ENCODE data around the gene SAXO2. TPM values are rescaled to one million over a fixed set of nuclear protein-coding genes. Genes with fewer than 3 reads are reported as not detected.

SAXO2 gene
- polyA plus RNA-seq, 3 donors = not detected

DNA sequence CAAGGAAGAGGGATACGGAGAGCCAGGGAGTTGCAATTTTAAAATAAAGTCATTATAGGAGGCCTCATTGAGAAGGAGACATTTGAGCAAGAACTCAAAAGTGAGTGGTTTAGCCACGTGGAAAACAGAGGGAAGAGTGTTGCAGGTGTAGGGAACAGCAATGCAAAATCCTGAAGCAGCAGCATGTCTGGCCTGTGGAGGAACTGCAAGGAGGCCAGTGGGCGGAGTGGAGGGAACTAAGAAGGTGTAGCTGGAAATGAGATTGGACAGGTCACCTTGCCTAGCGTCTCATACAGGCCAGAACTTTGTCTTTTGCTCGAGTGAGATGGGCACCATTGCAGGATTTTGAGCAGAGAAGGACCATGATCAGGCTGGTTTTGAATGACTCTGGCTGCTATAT, 34.9 kb downstream of the SAXO2 start:
- 91% methylated on average over 5 of the region's 5 CpGs for WGBS (ENCODE audit: insufficient coverage)
- Histone ChIP-seq H3K4me2 (replicated peaks; ENCODE audit: extremely low read depth, low read length, poor library complexity, severe bottlenecking) (no peak overlapping the region), H3K9ac (ENCODE audit: insufficient read depth, low read length, poor library complexity, severe bottlenecking) (no peak overlapping the region), H3K4me1 (ENCODE audit: control insufficient read depth in 1 of 2, insufficient read depth in 2 of 2, low read length in 2 of 2) (peaks cover 0 to 8% of the 10 kb centered on the region in 2 donors), H3K27ac (ENCODE audit: low read depth in 1 of 2, low read length in 2 of 2) (no peak overlapping the region), H3K36me3 (replicated peaks in 1 of 2; ENCODE audit: control insufficient read depth in 1 of 2, insufficient read depth in 2 of 2, low read length in 2 of 2) (no peaks in the 10 kb centered on the region), H3K27me3 (ENCODE audit: control insufficient read depth in 2 of 2, insufficient read depth in 2 of 2, low read length in 2 of 2) (no peaks in the 10 kb centered on the region), H3K9me3 (replicated peaks in 1 of 2; ENCODE audit: control insufficient read depth in 1 of 2, insufficient read depth in 1 of 2, low read length in 2 of 2) (no peaks in the 10 kb centered on the region), H2AFZ (ENCODE audit: insufficient read depth, low read depth, low read length, poor library complexity, severe bottlenecking) (no peak overlapping the region), H3K79me2 (ENCODE audit: insufficient read depth, low read length) (no peaks in the 10 kb centered on the region), H4K20me1 (ENCODE audit: insufficient read depth, low read length) (no peaks in the 10 kb centered on the region), H3K4me3 (replicated peaks in 1 of 3; ENCODE audit: low read depth in 2 of 3, low read length in 3 of 3) (no peak overlapping the region)
- no peak overlapping the region for H3K4me3 Mint-ChIP-seq
- H3K4me1 Mint-ChIP-seq = peaks cover 7% of the 10 kb centered on the region
- H3K27ac Mint-ChIP-seq = no peak overlapping the region
- no peaks in the 10 kb centered on the region for H3K36me3 Mint-ChIP-seq
- TF ChIP-seq, protein P1, sequence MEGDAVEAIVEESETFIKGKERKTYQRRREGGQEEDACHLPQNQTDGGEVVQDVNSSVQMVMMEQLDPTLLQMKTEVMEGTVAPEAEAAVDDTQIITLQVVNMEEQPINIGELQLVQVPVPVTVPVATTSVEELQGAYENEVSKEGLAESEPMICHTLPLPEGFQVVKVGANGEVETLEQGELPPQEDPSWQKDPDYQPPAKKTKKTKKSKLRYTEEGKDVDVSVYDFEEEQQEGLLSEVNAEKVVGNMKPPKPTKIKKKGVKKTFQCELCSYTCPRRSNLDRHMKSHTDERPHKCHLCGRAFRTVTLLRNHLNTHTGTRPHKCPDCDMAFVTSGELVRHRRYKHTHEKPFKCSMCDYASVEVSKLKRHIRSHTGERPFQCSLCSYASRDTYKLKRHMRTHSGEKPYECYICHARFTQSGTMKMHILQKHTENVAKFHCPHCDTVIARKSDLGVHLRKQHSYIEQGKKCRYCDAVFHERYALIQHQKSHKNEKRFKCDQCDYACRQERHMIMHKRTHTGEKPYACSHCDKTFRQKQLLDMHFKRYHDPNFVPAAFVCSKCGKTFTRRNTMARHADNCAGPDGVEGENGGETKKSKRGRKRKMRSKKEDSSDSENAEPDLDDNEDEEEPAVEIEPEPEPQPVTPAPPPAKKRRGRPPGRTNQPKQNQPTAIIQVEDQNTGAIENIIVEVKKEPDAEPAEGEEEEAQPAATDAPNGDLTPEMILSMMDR (IDR thresholded peaks at IDR 0.05) = no peak
- no peaks in the 10 kb centered on the region for H3K9me3 Mint-ChIP-seq
- peaks cover 4% of the 10 kb centered on the region in 3 donors for H3K27me3 Mint-ChIP-seq (ENCODE audit: low read depth in 3 of 3)
- intact Hi-C loops (cut with micrococcal nuclease) = no loop called here
- DNase-seq = no peak

DNA sequence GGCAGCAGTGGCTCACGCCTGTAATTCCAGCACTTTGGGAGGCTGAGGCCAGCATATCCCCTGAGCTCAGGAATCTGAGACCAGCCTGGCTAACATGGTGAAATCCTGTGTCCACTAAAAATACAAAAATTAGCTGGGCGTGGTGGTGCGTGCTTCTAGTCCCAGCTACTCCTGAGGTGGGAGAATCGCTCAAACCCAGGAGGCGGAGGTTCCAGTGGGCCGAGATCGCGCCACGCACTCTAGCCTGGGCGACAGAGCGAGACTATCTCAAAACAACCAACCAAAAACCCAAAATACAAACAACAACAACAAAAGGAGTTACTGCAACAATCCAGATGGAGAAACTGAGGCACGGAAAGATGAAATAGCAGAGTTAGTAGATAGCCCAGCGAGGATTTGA, 35.4 kb downstream of the SAXO2 start:
- DNase-seq = no peak
- Histone ChIP-seq H3K27ac (ENCODE audit: low read depth in 1 of 2, low read length in 2 of 2) (no peak overlapping the region), H3K4me3 (replicated peaks in 1 of 3; ENCODE audit: low read depth in 2 of 3, low read length in 3 of 3) (no peak overlapping the region), H3K36me3 (replicated peaks in 1 of 2; ENCODE audit: control insufficient read depth in 1 of 2, insufficient read depth in 2 of 2, low read length in 2 of 2) (no peaks in the 10 kb centered on the region), H3K4me1 (ENCODE audit: control insufficient read depth in 1 of 2, insufficient read depth in 2 of 2, low read length in 2 of 2) (peaks cover 0 to 8% of the 10 kb centered on the region in 2 donors), H3K79me2 (ENCODE audit: insufficient read depth, low read length) (no peaks in the 10 kb centered on the region), H4K20me1 (ENCODE audit: insufficient read depth, low read length) (no peaks in the 10 kb centered on the region), H3K27me3 (ENCODE audit: control insufficient read depth in 2 of 2, insufficient read depth in 2 of 2, low read length in 2 of 2) (no peaks in the 10 kb centered on the region), H3K4me2 (replicated peaks; ENCODE audit: extremely low read depth, low read length, poor library complexity, severe bottlenecking) (peak overlapping the region; percentile 39), H2AFZ (ENCODE audit: insufficient read depth, low read depth, low read length, poor library complexity, severe bottlenecking) (no peak overlapping the region), H3K9ac (ENCODE audit: insufficient read depth, low read length, poor library complexity, severe bottlenecking) (no peak overlapping the region), H3K9me3 (replicated peaks in 1 of 2; ENCODE audit: control insufficient read depth in 1 of 2, insufficient read depth in 1 of 2, low read length in 2 of 2) (no peaks in the 10 kb centered on the region)
- H3K4me1 Mint-ChIP-seq = peaks cover 7% of the 10 kb centered on the region
- H3K27me3 Mint-ChIP-seq (ENCODE audit: low read depth in 3 of 3) = peaks cover 4% of the 10 kb centered on the region in 3 donors
- no peaks in the 10 kb centered on the region for H3K36me3 Mint-ChIP-seq
- TF ChIP-seq, protein P1 (IDR thresholded peaks at IDR 0.05) = no peak
- intact Hi-C loops (cut with micrococcal nuclease) = no loop called here
- no peaks in the 10 kb centered on the region for H3K9me3 Mint-ChIP-seq
- WGBS (ENCODE audit: insufficient coverage) = 92% methylated on average over 6 of the region's 13 CpGs
- H3K4me3 Mint-ChIP-seq = peak overlapping the region in 1 of 2 donors; percentile 67
- H3K27ac Mint-ChIP-seq = no peak overlapping the region
